CD14-positive monocyte (primary cell): ENCODE data around the gene DUSP8. TPM values are rescaled to one million over a fixed set of nuclear protein-coding genes. Genes with fewer than 3 reads are reported as not detected.

ENCODE experiments used
- DNase-seq, 3 donors: peaks; one replicate each; pipeline ENCODE4 v3.0.0-alpha.2; 2011 to 2022
- H2AFZ ChIP-seq: 2 replicates; pipeline ENCODE4 v1.6.0; 2012; ENCODE audit warnings: mild to moderate bottlenecking, low read depth, low read length, inconsistent platforms; ENCODE audit not compliant: insufficient read depth, poor library complexity, severe bottlenecking
- H3K27ac ChIP-seq, 2 donors: 1 replicate in 1 of 2; 2 replicates in 1 of 2; pipeline ENCODE4 v1.5.1; 2012 to 2013; ENCODE audit warnings: low read length in 2 of 2, control low read depth in 1 of 2, inconsistent platforms in 1 of 2, low read depth in 1 of 2, mild to moderate bottlenecking in 1 of 2
- H3K27me3 ChIP-seq, 2 donors: one replicate each; pipeline versions ENCODE4 v1.6.0 to v1.6.1; 2011 to 2013; ENCODE audit warnings: low read length in 2 of 2; ENCODE audit not compliant: control insufficient read depth in 2 of 2, insufficient read depth in 2 of 2
- H3K36me3 ChIP-seq, 2 donors: replicated peaks in 1 of 2; 1 replicate in 1 of 2; 2 replicates in 1 of 2; pipeline versions ENCODE4 v1.5.1 to v1.6.1; 2012 to 2013; ENCODE audit warnings: low read length in 2 of 2, control low read depth in 1 of 2, inconsistent platforms in 1 of 2, mild to moderate bottlenecking in 1 of 2; ENCODE audit not compliant: insufficient read depth in 2 of 2, control insufficient read depth in 1 of 2
- H3K4me1 ChIP-seq, 2 donors: 1 replicate in 1 of 2; 2 replicates in 1 of 2; pipeline versions ENCODE4 v1.5.1 to v1.6.1; 2012 to 2013; ENCODE audit warnings: low read length in 2 of 2, control low read depth in 1 of 2, inconsistent platforms in 1 of 2, mild to moderate bottlenecking in 1 of 2, moderate library complexity in 1 of 2; ENCODE audit not compliant: insufficient read depth in 2 of 2, control insufficient read depth in 1 of 2
- H3K4me2 ChIP-seq: replicated peaks from 2 replicates; pipeline ENCODE3; 2012; ENCODE audit warnings: low read length, moderate library complexity, mild to moderate bottlenecking; ENCODE audit not compliant: poor library complexity, severe bottlenecking; ENCODE audit errors: extremely low read depth
- H3K4me3 ChIP-seq, 3 experiments: fragments of 200-600 bp in 1 of 3; sonication (generic) in 1 of 3; replicated peaks in 1 of 3; 1 replicate in 2 of 3; 2 replicates in 1 of 3; pipeline ENCODE4 v1.5.1; 2011 to 2013; ENCODE audit warnings: low read length in 3 of 3, mild to moderate bottlenecking in 3 of 3, control low read depth in 2 of 3, low read depth in 2 of 3, inconsistent platforms in 1 of 3, moderate library complexity in 1 of 3
- H3K79me2 ChIP-seq: 2 replicates; pipeline ENCODE4 v1.6.0; 2012; ENCODE audit warnings: mild to moderate bottlenecking, control low read depth, inconsistent platforms, low read length, moderate library complexity; ENCODE audit not compliant: insufficient read depth
- H3K9ac ChIP-seq: 2 replicates; pipeline ENCODE4 v1.6.0; 2017; ENCODE audit warnings: low read length, mild to moderate bottlenecking; ENCODE audit not compliant: insufficient read depth, poor library complexity, severe bottlenecking
- H3K9me3 ChIP-seq, 2 donors: replicated peaks in 1 of 2; 1 replicate in 1 of 2; 2 replicates in 1 of 2; pipeline versions ENCODE4 v1.5.1 to v1.6.1; 2012 to 2013; ENCODE audit warnings: low read length in 2 of 2, control low read depth in 1 of 2; ENCODE audit not compliant: control insufficient read depth in 1 of 2, insufficient read depth in 1 of 2
- H4K20me1 ChIP-seq: 2 replicates; pipeline ENCODE4 v1.6.0; 2012; ENCODE audit warnings: mild to moderate bottlenecking, low read length, control low read depth, moderate library complexity; ENCODE audit not compliant: insufficient read depth
- H3K27ac Mint-ChIP-seq, 7 donors: one replicate each; pipeline ENCODE4 v1.8.0; 2020; ENCODE audit warnings: mild to moderate bottlenecking in 7 of 7, mixed read lengths in 7 of 7, moderate library complexity in 6 of 7, inconsistent platforms in 2 of 7
- H3K27me3 Mint-ChIP-seq, 3 donors: one replicate each; pipeline ENCODE4 v1.8.0; 2021 to 2022; ENCODE audit warnings: low read depth in 3 of 3, mild to moderate bottlenecking in 3 of 3, mixed read lengths in 3 of 3, moderate library complexity in 3 of 3, inconsistent platforms in 1 of 3
- H3K36me3 Mint-ChIP-seq, 2 donors: one replicate each; pipeline ENCODE4 v1.8.0; 2020; ENCODE audit warnings: mixed read lengths in 2 of 2, inconsistent platforms in 1 of 2, mild to moderate bottlenecking in 1 of 2
- H3K4me1 Mint-ChIP-seq: one replicate; pipeline ENCODE4 v1.8.0; 2020; ENCODE audit warnings: mild to moderate bottlenecking, mixed read lengths
- H3K4me3 Mint-ChIP-seq, 2 donors: one replicate each; pipeline ENCODE4 v1.8.0; 2020; ENCODE audit warnings: mild to moderate bottlenecking in 2 of 2, mixed read lengths in 2 of 2, moderate library complexity in 1 of 2
- H3K9me3 Mint-ChIP-seq, 7 donors: one replicate each; pipeline ENCODE4 v1.8.0; 2020 to 2022; ENCODE audit warnings: mixed read lengths in 7 of 7, mild to moderate bottlenecking in 6 of 7, moderate library complexity in 6 of 7, inconsistent platforms in 2 of 7
- whole genome bisulfite sequencing: methylation state at CpG from one replicate; pipeline ENCODE4 v1.1.5; 2013; ENCODE audit warnings: missing lambda C conversion rate; ENCODE audit not compliant: insufficient coverage; 5-methylcytosine and 5-hydroxymethylcytosine counted together
- intact Hi-C, 2 donors: fragments of 100-400 bp; cut with micrococcal nuclease; formaldehyde crosslinking; loops; one replicate each; pipeline versions ENCODE4 v1.15.0 to v1.15.1; 2023
- polyA plus RNA-seq, 3 donors: library from polyadenylated mRNA; depleted of rRNA in 1 of 3; unstranded in 2 of 3; stranded (reverse) in 1 of 3; fragments of 300-500 nt in 2 of 3; fragments of >200 nt in 1 of 3; fragmentation: Illumina TruSeq in 2 of 3; gene quantifications; 1 replicate in 2 of 3; 2 replicates in 1 of 3; pipeline ENCODE4 v1.2.3, GENCODE V29; 2012 to 2021
- TF ChIP-seq, protein P1 (sequence below): fragments of 200-600 bp; IDR thresholded peaks from one replicate; pipeline ENCODE4 v1.8.0; 2022; ENCODE audit warnings: antibody characterized with exemption, mild to moderate bottlenecking

The DUSP8 gene
- polyA plus RNA-seq, 3 donors: 0.61 TPM; not detected in 2

DNA sequence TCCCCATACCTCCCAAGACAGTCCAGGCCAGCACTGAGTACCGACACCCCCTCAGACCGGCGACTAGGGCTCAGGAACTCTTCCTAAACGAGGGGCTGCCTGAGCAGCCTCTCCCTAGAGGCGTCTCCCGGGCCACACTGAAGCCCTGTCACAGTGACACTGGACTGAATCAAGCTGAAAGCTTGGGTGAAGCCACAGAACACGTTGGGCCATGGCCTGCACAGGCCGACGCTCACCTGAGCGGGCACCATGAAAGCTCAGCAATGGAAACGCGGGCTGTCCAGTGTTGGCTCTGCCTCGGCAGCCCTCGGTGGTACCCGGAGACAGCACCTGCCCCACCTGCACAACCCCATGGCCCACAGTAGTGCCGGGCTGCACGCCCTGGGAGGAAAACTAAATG is 42.8 kb downstream of the DUSP8 start:
- H3K27me3 ChIP-seq: no peaks in the 10 kb centered on the region

DNA sequence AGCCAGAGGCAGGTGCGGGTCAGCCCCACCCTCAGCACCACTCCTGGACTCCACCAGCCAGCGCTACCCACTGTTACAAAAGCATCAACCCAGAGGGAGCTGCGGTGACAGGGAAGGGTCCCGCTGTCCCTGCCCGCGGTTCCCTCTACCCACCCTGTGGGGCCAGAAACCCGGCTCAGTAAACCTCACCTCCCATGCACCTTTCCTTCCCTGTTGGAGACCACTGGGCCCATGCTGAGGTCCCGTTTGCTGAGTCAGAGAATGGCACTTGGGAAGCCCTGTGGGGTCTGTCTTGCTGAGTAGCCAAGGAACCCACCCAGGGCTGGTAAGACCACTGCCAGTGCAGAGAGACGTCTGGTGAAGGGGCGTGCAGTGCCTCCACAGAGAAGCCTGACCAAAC is 43.4 kb downstream of the DUSP8 start:
- Histone ChIP-seq H3K27me3 (no peaks in the 10 kb centered on the region), H3K27ac (no peak overlapping the region), H3K4me1 (no peaks in the 10 kb centered on the region), H4K20me1 (peaks cover 99% of the 10 kb centered on the region), H2AFZ (no peak overlapping the region), H3K9me3 (no peaks in the 10 kb centered on the region), H3K9ac (no peak overlapping the region), H3K36me3 (peaks cover 15 to 29% of the 10 kb centered on the region in 2 donors), H3K4me2 (no peak overlapping the region), H3K4me3 (no peak overlapping the region), H3K79me2 (peaks cover 89% of the 10 kb centered on the region)
- H3K4me1 Mint-ChIP-seq: peaks cover 3% of the 10 kb centered on the region
- DNase-seq: no peak
- 96% methylated on average over 5 of the region's 10 CpGs for WGBS
- peak overlapping the region in 1 of 2 donors; percentile 31 for H3K4me3 Mint-ChIP-seq
- H3K36me3 Mint-ChIP-seq: peaks cover 13 to 27% of the 10 kb centered on the region in 2 donors
- H3K27ac Mint-ChIP-seq: no peak overlapping the region
- TF ChIP-seq, protein P1, sequence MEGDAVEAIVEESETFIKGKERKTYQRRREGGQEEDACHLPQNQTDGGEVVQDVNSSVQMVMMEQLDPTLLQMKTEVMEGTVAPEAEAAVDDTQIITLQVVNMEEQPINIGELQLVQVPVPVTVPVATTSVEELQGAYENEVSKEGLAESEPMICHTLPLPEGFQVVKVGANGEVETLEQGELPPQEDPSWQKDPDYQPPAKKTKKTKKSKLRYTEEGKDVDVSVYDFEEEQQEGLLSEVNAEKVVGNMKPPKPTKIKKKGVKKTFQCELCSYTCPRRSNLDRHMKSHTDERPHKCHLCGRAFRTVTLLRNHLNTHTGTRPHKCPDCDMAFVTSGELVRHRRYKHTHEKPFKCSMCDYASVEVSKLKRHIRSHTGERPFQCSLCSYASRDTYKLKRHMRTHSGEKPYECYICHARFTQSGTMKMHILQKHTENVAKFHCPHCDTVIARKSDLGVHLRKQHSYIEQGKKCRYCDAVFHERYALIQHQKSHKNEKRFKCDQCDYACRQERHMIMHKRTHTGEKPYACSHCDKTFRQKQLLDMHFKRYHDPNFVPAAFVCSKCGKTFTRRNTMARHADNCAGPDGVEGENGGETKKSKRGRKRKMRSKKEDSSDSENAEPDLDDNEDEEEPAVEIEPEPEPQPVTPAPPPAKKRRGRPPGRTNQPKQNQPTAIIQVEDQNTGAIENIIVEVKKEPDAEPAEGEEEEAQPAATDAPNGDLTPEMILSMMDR: no peak
- no peaks in the 10 kb centered on the region for H3K9me3 Mint-ChIP-seq
- intact Hi-C loops: no loop called here
- H3K27me3 Mint-ChIP-seq: no peaks in the 10 kb centered on the region

More for the DNA sequence above, 42.8 kb downstream of the DUSP8 start:
- DNase-seq: no peak
- no peaks in the 10 kb centered on the region for H3K9me3 ChIP-seq
- no peak overlapping the region for H3K4me3 Mint-ChIP-seq
- WGBS: 96% methylated on average over 12 of the region's 17 CpGs
- H3K9ac ChIP-seq: no peak overlapping the region
- H3K27ac ChIP-seq: no peak overlapping the region
- peaks cover 14 to 27% of the 10 kb centered on the region in 2 donors for H3K36me3 Mint-ChIP-seq
- peaks cover 99% of the 10 kb centered on the region for H4K20me1 ChIP-seq
- H2AFZ ChIP-seq: no peak overlapping the region
- H3K79me2 ChIP-seq: peaks cover 89% of the 10 kb centered on the region
- H3K4me1 ChIP-seq: no peaks in the 10 kb centered on the region
- intact Hi-C loops: no loop called here
- peaks cover 15 to 31% of the 10 kb centered on the region in 2 donors for H3K36me3 ChIP-seq
- H3K4me2 ChIP-seq: no peak overlapping the region
- TF ChIP-seq, protein P1: no peak
- no peaks in the 10 kb centered on the region for H3K9me3 Mint-ChIP-seq
- H3K4me3 ChIP-seq: no peak overlapping the region
- H3K27ac Mint-ChIP-seq: no peak overlapping the region
- peaks cover 3% of the 10 kb centered on the region for H3K4me1 Mint-ChIP-seq
- no peaks in the 10 kb centered on the region for H3K27me3 Mint-ChIP-seq
